ENCODE data around the gene MUC12. TPM values are rescaled to one million over a fixed set of nuclear protein-coding genes. Genes with fewer than 3 reads are reported as not detected.
A peak's percentile ranks its signal among the peaks of the same experiment; 100 is the strongest.

MUC12 gene
- total and polyA plus RNA-seq, 9 of the 15 experiments (the other 6 are each of a cell fraction or from before 2014, with no cell fraction given) = 0.23 to 1.2 (median 0.79) TPM; not detected in 1

DNA sequence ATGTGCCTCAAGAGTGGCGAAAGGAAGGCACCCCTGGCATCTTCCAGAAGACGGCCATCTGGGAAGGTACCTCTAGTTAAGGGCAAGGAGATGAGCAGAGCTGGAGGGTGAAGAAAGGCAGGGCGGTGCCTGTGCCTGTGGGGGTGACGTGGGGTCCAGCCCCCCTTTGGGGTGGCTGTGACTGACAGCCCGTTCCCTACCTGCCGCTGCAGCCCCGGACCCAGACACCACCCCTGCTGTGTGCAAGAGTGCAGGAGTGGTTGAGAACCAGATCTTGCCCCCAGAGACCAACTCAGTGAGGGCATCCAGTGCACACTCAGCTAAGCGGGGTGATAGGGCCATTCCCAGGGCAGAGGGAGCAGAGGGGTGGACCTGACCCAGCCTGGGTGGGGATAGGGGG, 46.3 kb downstream of the MUC12 start:
- BruUV-seq (replicated peaks) = no TSS peak
- peaks cover 6 to 52% of the 10 kb centered on the region in 2 experiments; a peak in 4 of 5 replicates for H3K27me3 ChIP-seq (ENCODE audit: control insufficient read depth in 2 of 2, insufficient read depth in 2 of 2, low read length in 2 of 2)
- H3K9me3 ChIP-seq (replicated peaks; ENCODE audit: control insufficient read depth, insufficient read depth, low read depth, low read length) = no peaks in the 10 kb centered on the region
- no peak overlapping the region for H3K27ac ChIP-seq (ENCODE audit: extremely low read depth, low read depth, low read length)
- peaks cover 6 to 19% of the 10 kb centered on the region in 2 experiments; a peak in 4 of 5 replicates for H3K4me1 ChIP-seq (replicated peaks in 1 of 2; ENCODE audit: control insufficient read depth in 2 of 2, insufficient read depth in 2 of 2, low read length in 2 of 2)
- no peaks in the 10 kb centered on the region for H3K79me2 ChIP-seq (ENCODE audit: control insufficient read depth, insufficient read depth, low read length)
- ChIA-PET POLR2A (interaction anchor here (0.9 kb wide), 1 partner anchor 70 kb away, joined by 3 read pairs; the partner anchor contains the start of gene TRIM56), CTCF (ENCODE audit: low intra/inter-chr PET ratio) (no interaction called here)
- no peak overlapping the region for H3K4me2 ChIP-seq (ENCODE audit: insufficient read depth, low read length)
- H2AFZ ChIP-seq (ENCODE audit: low read depth, low read length) = no peak overlapping the region
- H3K9me1 ChIP-seq (ENCODE audit: control insufficient read depth, insufficient read depth, low read length) = no peaks in the 10 kb centered on the region
- FAIRE-seq (no peak), DNase-seq (ENCODE audit: extremely low read depth in 1 of 4, low spot score in 3 of 4) (peak in 3 of 4 experiments; percentile 8 to 10 (median 9)), ATAC-seq (no peak)
- 5% methylated on average over 8 of the region's 8 CpGs for WGBS (ENCODE audit: insufficient coverage, low coverage, missing lambda C conversion rate)
- no peaks in the 10 kb centered on the region for H3K36me3 ChIP-seq (ENCODE audit: control insufficient read depth, insufficient read depth, low read length)
- intact Hi-C loops (cut with micrococcal nuclease) = no loop called here
- H4K20me1 ChIP-seq (replicated peaks; ENCODE audit: control insufficient read depth, insufficient read depth, low read length) = no peaks in the 10 kb centered on the region
- in situ Hi-C loops (cut with MboI) = no loop called here
- TF ChIP-seq JUND (IDR thresholded peaks at IDR 0.05; ENCODE audit: borderline replicate concordance, low read depth, low read length) (no peak), JUND (tag; IDR thresholded peaks at IDR 0.05; ENCODE audit: borderline replicate concordance, low read depth, low read length) (no peak), SIRT6 (IDR thresholded peaks at IDR 0.05; ENCODE audit: low read depth, low read length) (no peak), CBX5 (IDR thresholded peaks at IDR 0.05; ENCODE audit: borderline replicate concordance, low read depth) (no peak), ZNF431 (CRISPR knock-in tag; IDR thresholded peaks at IDR 0.05) (no peak), ARHGAP35 (IDR thresholded peaks at IDR 0.05; ENCODE audit: partially characterized antibody) (no peak), SPI1 (IDR thresholded peaks at IDR 0.05; ENCODE audit: borderline replicate concordance, low read depth, low read length) (no peak), SREBF2 (CRISPR knock-in tag; IDR thresholded peaks at IDR 0.05) (no peak), ZNF263 (CRISPR knock-in tag; IDR thresholded peaks at IDR 0.05; ENCODE audit: borderline replicate concordance) (no peak), ZNF77 (CRISPR knock-in tag; IDR thresholded peaks at IDR 0.05) (no peak)
- TF ChIP-seq, protein P1, sequence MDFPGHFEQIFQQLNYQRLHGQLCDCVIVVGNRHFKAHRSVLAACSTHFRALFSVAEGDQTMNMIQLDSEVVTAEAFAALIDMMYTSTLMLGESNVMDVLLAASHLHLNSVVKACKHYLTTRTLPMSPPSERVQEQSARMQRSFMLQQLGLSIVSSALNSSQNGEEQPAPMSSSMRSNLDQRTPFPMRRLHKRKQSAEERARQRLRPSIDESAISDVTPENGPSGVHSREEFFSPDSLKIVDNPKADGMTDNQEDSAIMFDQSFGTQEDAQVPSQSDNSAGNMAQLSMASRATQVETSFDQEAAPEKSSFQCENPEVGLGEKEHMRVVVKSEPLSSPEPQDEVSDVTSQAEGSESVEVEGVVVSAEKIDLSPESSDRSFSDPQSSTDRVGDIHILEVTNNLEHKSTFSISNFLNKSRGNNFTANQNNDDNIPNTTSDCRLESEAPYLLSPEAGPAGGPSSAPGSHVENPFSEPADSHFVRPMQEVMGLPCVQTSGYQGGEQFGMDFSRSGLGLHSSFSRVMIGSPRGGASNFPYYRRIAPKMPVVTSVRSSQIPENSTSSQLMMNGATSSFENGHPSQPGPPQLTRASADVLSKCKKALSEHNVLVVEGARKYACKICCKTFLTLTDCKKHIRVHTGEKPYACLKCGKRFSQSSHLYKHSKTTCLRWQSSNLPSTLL (IDR thresholded peaks at IDR 0.05) = no peak
- TF ChIP-seq, protein P2, sequence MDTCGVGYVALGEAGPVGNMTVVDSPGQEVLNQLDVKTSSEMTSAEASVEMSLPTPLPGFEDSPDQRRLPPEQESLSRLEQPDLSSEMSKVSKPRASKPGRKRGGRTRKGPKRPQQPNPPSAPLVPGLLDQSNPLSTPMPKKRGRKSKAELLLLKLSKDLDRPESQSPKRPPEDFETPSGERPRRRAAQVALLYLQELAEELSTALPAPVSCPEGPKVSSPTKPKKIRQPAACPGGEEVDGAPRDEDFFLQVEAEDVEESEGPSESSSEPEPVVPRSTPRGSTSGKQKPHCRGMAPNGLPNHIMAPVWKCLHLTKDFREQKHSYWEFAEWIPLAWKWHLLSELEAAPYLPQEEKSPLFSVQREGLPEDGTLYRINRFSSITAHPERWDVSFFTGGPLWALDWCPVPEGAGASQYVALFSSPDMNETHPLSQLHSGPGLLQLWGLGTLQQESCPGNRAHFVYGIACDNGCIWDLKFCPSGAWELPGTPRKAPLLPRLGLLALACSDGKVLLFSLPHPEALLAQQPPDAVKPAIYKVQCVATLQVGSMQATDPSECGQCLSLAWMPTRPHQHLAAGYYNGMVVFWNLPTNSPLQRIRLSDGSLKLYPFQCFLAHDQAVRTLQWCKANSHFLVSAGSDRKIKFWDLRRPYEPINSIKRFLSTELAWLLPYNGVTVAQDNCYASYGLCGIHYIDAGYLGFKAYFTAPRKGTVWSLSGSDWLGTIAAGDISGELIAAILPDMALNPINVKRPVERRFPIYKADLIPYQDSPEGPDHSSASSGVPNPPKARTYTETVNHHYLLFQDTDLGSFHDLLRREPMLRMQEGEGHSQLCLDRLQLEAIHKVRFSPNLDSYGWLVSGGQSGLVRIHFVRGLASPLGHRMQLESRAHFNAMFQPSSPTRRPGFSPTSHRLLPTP (IDR thresholded peaks at IDR 0.05; ENCODE audit: borderline replicate concordance, extremely low read depth, insufficient read length) = no peak
- TF ChIP-seq, protein P3, sequence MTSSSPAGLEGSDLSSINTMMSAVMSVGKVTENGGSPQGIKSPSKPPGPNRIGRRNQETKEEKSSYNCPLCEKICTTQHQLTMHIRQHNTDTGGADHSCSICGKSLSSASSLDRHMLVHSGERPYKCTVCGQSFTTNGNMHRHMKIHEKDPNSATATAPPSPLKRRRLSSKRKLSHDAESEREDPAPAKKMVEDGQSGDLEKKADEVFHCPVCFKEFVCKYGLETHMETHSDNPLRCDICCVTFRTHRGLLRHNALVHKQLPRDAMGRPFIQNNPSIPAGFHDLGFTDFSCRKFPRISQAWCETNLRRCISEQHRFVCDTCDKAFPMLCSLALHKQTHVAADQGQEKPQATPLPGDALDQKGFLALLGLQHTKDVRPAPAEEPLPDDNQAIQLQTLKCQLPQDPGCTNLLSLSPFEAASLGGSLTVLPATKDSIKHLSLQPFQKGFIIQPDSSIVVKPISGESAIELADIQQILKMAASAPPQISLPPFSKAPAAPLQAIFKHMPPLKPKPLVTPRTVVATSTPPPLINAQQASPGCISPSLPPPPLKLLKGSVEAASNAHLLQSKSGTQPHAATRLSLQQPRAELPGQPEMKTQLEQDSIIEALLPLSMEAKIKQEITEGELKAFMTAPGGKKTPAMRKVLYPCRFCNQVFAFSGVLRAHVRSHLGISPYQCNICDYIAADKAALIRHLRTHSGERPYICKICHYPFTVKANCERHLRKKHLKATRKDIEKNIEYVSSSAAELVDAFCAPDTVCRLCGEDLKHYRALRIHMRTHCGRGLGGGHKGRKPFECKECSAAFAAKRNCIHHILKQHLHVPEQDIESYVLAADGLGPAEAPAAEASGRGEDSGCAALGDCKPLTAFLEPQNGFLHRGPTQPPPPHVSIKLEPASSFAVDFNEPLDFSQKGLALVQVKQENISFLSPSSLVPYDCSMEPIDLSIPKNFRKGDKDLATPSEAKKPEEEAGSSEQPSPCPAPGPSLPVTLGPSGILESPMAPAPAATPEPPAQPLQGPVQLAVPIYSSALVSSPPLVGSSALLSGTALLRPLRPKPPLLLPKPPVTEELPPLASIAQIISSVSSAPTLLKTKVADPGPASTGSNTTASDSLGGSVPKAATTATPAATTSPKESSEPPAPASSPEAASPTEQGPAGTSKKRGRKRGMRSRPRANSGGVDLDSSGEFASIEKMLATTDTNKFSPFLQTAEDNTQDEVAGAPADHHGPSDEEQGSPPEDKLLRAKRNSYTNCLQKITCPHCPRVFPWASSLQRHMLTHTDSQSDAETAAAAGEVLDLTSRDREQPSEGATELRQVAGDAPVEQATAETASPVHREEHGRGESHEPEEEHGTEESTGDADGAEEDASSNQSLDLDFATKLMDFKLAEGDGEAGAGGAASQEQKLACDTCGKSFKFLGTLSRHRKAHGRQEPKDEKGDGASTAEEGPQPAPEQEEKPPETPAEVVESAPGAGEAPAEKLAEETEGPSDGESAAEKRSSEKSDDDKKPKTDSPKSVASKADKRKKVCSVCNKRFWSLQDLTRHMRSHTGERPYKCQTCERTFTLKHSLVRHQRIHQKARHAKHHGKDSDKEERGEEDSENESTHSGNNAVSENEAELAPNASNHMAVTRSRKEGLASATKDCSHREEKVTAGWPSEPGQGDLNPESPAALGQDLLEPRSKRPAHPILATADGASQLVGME (CRISPR knock-in tag; IDR thresholded peaks at IDR 0.05) = no peak
- no peak overlapping the region for H3K4me3 ChIP-seq
- H3K9ac ChIP-seq (ENCODE audit: insufficient read depth in 1 of 2, low read depth in 2 of 2, low read length in 2 of 2) = no peak overlapping the region

All from K562 (cell line).